ENCODE measurements around the gene TMEM212. TPM values are rescaled to one million over a fixed set of nuclear protein-coding genes. Genes with fewer than 3 reads are reported as not detected.

The TMEM212 gene
- total and polyA plus RNA-seq, 2 of the 13 experiments (the other 11 are each of a cell fraction or from before 2014, with no cell fraction given) = not detected

DNA sequence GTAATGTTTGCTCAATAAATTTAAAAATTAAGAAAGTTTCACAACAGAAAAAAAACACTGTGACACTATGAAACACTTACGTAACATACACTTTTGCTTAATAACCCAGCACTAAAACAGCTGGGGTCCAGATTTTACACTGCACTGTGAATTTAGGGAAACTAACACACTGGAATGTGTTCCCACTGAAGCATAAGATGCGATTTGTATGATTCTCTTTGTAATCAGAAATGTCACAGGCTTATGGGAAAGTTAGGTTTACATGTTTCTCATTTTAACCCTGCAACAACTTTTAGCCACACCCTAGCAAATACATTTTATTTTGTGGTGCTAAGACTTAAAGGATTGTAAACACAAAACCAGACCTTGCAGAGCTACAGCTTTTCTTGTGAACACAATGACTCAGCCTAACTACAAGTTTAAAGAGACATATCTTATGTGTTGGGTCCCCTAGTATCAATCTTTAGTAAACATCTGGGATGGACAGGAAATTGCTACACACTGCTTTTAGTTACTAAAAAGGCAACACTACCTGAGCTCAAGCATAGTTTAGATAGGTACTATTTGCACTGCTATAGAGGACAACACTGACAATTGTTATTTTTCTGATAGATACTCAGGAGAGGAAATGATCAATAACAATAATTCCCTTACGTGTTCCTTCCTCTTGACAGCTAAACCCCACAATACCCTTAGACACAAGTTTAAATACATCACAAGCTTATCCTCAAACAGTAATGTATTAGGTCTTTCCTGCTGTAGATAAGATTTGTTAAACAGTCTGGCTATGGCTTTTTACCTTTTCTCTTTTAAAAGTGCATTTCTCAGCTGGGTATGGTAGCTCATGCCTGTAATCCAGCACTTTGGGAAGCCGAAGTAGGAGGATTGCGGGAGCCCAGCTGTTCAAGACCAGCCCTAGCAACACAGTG is 36.7 kb upstream of the TMEM212 start (continued):
- TF ChIP-seq AGO1 (IDR thresholded peaks at IDR 0.05; ENCODE audit: low read depth, low read length, poor library complexity, severe bottlenecking) (no peak), SIN3B (IDR thresholded peaks at IDR 0.05; ENCODE audit: low read length) (no peak), XRCC5 (optimal IDR thresholded peaks at IDR 0.05; ENCODE audit: low read length) (no peak), ZNF274 (CRISPR knock-in tag; IDR thresholded peaks at IDR 0.05) (no peak), SIN3A (IDR thresholded peaks at IDR 0.05; ENCODE audit: borderline replicate concordance, low read depth, low read length) (0 out of 2 replicates have a peak, but pooled peaks have one; percentile 61), ZNF703 (CRISPR knock-in tag; IDR thresholded peaks at IDR 0.05; ENCODE audit: borderline replicate concordance) (no peak), TBX2 (CRISPR knock-in tag; IDR thresholded peaks at IDR 0.05; ENCODE audit: borderline replicate concordance) (peak; percentile 96), ZNF234 (CRISPR knock-in tag; conservative IDR thresholded peaks at IDR 0.05) (no peak), CSRNP1 (CRISPR knock-in tag; IDR thresholded peaks at IDR 0.05) (peak; percentile 65; the same call in 1 of the 2 replicates), BCL6 (CRISPR knock-in tag; IDR thresholded peaks at IDR 0.05) (peak; percentile 91), FOXO1 (CRISPR knock-in tag; IDR thresholded peaks at IDR 0.05) (peak; percentile 88), ZSCAN29 (CRISPR knock-in tag; conservative IDR thresholded peaks at IDR 0.05) (peak; percentile 88; the same call in 1 of the 2 replicates), MAFF (IDR thresholded peaks at IDR 0.05; ENCODE audit: low read depth, low read length) (peak; percentile 45), DNMT1 (CRISPR knock-in tag; IDR thresholded peaks at IDR 0.05) (no peak), ARID5B (CRISPR knock-in tag; IDR thresholded peaks at IDR 0.05) (peak; percentile 96), ZNF367 (CRISPR knock-in tag; IDR thresholded peaks at IDR 0.05; ENCODE audit: borderline replicate concordance) (peak; percentile 89; the same call in 1 of the 2 replicates), MIER2 (CRISPR knock-in tag; IDR thresholded peaks at IDR 0.05) (peak; percentile 35; the same call in 1 of the 2 replicates), ZNF326 (CRISPR knock-in tag; IDR thresholded peaks at IDR 0.05; ENCODE audit: borderline replicate concordance) (no peak), ZC3H13 (CRISPR knock-in tag; IDR thresholded peaks at IDR 0.05) (peak; percentile 25; the same call in 1 of the 2 replicates)
- TF ChIP-seq, protein P1, sequence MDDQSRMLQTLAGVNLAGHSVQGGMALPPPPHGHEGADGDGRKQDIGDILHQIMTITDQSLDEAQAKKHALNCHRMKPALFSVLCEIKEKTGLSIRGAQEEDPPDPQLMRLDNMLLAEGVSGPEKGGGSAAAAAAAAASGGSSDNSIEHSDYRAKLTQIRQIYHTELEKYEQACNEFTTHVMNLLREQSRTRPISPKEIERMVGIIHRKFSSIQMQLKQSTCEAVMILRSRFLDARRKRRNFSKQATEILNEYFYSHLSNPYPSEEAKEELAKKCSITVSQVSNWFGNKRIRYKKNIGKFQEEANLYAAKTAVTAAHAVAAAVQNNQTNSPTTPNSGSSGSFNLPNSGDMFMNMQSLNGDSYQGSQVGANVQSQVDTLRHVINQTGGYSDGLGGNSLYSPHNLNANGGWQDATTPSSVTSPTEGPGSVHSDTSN (CRISPR knock-in tag; IDR thresholded peaks at IDR 0.05; ENCODE audit: borderline replicate concordance) = no peak
- TF ChIP-seq, protein P2, sequence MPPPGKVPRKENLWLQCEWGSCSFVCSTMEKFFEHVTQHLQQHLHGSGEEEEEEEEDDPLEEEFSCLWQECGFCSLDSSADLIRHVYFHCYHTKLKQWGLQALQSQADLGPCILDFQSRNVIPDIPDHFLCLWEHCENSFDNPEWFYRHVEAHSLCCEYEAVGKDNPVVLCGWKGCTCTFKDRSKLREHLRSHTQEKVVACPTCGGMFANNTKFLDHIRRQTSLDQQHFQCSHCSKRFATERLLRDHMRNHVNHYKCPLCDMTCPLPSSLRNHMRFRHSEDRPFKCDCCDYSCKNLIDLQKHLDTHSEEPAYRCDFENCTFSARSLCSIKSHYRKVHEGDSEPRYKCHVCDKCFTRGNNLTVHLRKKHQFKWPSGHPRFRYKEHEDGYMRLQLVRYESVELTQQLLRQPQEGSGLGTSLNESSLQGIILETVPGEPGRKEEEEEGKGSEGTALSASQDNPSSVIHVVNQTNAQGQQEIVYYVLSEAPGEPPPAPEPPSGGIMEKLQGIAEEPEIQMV (CRISPR knock-in tag; IDR thresholded peaks at IDR 0.05; ENCODE audit: low read depth) = no peak

Measured in HepG2 (cell line).